Suppressor macrophage treated with lipopolysaccharide for 1 hour (primary cell): ENCODE measurements around the gene SLC6A16.
"Not testable (repeated sequence)": the region's sequence is repeated elsewhere in the genome, so short reads cannot be mapped to it uniquely, and the experiment has no call there.

ENCODE experiments used
- DNase-seq, 3 donors: peaks; one replicate each; pipeline ENCODE4 v3.0.0-alpha.2; 2020 to 2022

The SLC6A16 gene

DNA sequence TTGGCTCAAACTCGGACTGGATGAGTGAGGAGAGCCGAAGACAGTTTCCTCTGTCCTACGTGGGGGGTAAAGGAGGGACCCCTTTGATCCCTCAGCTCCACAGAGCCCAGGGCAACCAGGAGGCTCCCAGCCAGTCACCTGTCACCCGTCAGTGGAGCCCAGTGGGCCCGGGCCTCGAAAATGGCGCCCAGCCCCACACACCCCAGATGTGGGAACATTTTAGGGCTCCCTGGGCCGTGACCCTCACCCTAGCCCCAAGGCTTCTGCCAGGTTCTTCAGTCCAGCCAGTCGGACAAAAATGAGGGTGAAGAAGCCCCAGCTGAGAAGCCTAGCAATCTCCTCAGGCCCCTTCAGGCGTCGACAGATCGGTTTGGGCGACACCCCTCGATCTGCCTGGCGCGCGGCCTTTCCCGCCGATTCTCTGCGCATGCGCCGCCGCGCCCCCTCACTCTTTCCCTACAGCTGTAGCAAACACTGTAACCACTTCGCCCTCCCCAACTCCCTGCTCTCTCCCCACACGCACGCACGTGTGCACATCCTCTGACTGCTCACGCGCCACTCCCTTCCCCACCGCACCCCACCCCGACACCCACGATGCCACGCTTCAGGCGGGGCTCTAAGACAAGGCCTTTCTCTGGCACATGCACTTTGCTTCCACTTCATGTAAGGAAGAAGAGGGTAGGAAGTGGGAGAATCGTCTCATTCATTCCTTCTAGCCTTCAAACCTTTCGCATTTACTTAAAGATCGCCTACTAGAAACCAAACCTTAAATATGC, at the start of gene SLC6A16:
SLC6A16 (minus strand) TSS at position 391 of the 776 bp plus-strand sequence. CDS start 13,844 bp downstream, outside the sequence.
- no peak for DNase-seq

GRCh38 chr19:49373174-49373573, 48.2 kb upstream of the SLC6A16 start:
- not testable (repeated sequence) for DNase-seq

- DNase-seq, result no peak
Observed at GRCh38 chr19:49371184-49371583, 46.2 kb upstream of the SLC6A16 start.

DNA sequence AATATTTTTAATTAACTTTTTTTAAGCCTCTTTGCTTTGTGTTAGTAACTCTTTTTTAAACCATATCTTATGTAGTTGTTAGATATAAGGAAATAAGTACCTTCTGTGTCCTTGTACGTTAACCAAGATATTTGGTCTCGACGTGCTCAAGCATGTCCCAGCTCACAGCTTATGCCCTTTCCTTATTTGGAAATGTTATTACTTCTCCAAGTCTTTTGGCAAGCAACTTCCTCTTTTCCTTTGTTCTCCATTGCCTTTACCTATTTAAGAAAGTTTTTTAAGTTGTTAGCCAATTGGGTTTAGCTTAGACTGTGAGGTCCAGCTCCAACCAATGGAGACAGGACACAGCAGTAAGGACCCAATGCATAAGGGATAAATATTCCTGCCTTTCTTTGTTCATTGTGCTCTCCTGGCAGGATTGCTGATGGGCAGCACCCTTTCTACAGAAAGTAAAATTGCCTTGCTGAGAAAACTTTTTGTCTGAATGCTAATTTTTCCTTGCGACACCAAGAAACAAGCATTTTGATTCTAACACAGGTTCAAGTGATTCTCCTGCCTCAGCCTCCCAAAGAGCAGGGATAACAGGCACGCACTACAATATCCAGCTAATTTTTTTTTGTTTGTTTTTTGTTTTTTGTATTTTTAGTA, 43.8 kb upstream of the SLC6A16 start:
- DNase-seq, result no peak

GRCh38 chr19:49366110-49366509, 41.1 kb upstream of the SLC6A16 start:
- no peak for DNase-seq

DNA sequence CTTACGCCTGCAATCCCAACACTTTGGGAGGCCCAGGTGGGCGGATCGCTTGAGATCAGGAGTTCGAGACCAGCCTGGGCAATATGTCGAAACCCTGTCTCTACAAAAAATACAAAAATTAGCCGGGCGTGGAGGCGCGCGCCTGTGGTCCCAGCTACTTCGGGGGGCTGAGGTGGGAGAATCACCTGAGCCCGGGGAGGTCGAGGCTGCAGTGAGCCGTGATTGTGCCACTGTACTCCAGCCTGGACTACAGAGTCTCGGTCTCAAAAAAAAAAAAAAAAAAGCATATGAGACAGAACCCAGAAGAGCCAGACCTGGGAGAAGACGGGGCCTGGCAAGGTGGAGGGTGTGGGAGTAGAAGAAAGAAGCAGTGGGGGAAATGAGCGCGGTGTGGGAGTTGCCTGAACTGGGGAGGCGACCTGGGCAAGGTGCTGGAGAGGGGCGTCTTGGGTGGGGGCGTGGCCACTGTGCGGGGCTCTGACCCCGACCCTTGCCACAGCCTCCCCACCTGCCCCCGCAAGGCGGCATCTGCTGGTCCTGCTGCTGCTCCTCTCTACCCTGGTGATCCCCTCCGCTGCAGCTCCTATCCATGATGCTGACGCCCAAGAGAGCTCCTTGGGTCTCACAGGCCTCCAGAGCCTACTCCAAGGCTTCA, 39.2 kb upstream of the SLC6A16 start:
- DNase-seq, result no peak

- DNase-seq, result peak; percentile 95 to 97 (median 97)
Observed at GRCh38 chr19:49363268-49364082, 38.5 kb upstream of the SLC6A16 start, which contains the start of gene DKKL1. DKKL1 (plus strand) TSS chr19:49363877; CDS start chr19:49363999, 122 bp downstream.

- DNase-seq, result peak in 1 of 3 donors; percentile 19
Observed at GRCh38 chr19:49362929-49363267, 37.9 kb upstream of the SLC6A16 start.

GRCh38 chr19:49362048-49362928, 37.3 kb upstream of the SLC6A16 start, which contains the start of gene TEAD2:
TEAD2 (minus strand) TSS chr19:49362416; CDS start chr19:49360075, 2,341 bp downstream.
- peak in 2 of 3 donors; percentile 8 to 27 for DNase-seq

- DNase-seq, result peak in 1 of 3 donors; percentile 36
Observed at GRCh38 chr19:49361438-49362047, 36.6 kb upstream of the SLC6A16 start.

DNA sequence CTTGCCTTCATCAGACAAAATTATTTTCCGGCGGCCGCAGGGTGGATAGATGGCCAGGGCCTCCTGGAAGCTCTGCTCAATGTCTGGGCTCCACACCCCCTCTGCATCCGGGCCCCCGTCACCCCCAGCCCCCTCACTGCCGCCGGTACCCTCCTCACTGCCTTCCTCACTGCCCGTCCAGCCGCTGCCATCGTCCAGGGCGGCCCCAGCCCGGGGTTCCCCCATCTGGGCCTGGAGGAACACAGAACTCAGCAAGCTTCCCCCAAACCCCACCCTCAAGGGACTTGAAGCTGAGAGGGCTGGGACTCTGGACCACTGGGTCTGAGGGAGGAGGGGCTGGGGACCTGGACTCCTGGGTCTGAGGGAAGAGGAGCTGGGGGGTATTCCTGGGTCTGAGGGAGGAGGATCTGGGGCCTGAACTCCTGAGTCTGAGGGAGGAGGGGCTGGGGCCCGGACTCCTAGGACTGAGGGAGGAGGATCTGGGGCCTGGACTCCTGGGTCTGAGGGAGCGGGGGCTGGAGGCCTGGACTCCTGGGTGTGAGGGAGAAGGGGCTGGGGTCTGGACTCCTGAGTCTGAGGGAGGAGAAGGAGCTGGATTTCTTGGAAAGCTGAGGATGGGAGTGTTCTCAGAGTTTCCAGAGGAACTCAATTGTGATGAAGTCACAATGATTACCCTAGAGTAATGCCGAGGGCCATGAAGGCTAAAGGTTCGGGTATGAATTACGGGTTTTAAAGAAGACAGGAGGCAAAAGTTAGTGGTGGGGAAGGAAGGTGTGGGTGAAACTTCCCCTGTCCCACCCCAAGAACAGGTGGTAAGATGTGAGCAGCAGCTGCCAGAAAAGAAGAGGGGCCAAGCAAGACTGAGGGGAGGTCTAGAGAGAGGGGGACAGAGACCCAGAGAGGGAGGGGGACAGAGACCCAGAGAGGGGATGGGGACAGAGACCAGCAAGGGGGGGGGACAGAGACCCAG, 35.1 kb upstream of the SLC6A16 start:
- peak; percentile 10 to 26 (median 20) for DNase-seq

DNA sequence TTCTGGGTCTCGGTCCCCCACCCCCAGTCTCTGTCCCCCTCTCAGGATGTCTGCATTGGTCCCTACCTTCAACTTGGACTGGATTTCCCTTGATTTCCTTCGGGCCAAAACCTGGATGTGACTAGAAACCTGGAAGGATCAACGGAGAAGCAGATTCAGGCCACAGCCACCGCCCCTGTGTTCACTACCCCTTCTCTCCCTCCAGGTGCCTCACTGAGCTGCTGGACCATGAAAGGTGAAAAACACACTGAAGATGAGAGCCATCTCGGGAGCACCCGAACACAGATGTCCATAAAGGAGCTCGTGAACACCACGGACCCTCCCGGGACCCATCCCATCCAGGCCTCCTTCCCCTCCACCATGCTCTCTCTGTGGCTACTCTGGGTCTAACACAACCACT, 32.2 kb upstream of the SLC6A16 start:
- no peak for DNase-seq

DNA sequence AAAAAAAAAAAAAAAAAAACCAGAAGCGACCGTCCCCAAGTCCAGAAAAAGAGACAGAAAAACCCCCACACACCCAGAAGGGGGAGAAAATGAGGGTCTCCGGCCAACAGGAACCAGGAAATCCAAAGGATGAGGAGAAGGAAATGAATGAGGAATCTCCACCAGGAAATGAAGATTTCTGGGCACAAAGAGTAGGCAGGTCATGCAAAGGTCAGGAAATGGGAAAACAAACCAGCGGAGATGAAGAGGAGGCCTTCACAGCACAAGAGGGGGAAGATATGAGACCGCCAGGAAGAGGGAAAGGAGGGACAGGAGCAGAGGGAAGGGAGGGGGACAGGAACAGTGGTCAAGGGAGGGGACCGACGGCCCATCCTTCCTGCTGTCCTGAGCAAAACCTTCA, 31.4 kb upstream of the SLC6A16 start:
- no peak for DNase-seq

GRCh38 chr19:49355909-49356353, 30.9 kb upstream of the SLC6A16 start:
- DNase-seq, result peak; percentile 45 to 76 (median 61)

- no peak for DNase-seq
Observed at GRCh38 chr19:49349567-49349966, 24.6 kb upstream of the SLC6A16 start.

- no peak for DNase-seq
Observed at GRCh38 chr19:49348305-49349189, 23.6 kb upstream of the SLC6A16 start.

DNA sequence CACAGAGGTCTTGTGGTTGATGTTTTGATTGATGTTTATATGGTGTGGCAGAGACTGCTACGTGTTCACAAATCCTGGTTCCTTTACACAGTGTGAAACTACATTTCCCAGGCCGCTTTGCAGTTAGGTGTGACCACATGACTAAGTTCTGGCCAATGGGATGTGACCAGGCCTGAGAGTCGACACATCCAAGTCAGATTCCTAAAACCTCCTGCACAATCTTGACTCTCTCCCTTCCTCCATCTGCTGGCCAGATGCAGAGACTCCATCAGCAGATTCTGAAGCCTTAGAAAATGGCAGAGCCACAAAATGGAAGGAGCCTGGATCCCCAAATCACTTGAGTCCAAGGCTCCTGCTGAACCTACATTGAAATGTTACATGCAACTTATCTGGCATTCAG, 22.8 kb upstream of the SLC6A16 start:
- DNase-seq, result peak; percentile 41 to 55 (median 42)

- no peak for DNase-seq
Observed at GRCh38 chr19:49347191-49347590, 22.2 kb upstream of the SLC6A16 start.
